HL-60/S4 (cell line): ENCODE results near the gene PAX2.

Source experiments
- in situ Hi-C: fragments of 300-500 bp; cut with MboI; formaldehyde crosslinking; loops from 2 replicates; pipeline ENCODE4 v1.14.3; 2022; ENCODE audit warnings: low sequenced_read_pairs

The PAX2 gene

GRCh38 chr10:100831742-100832141, 86.4 kb downstream of the PAX2 start:
- in situ Hi-C loops = no loop called here

DNA sequence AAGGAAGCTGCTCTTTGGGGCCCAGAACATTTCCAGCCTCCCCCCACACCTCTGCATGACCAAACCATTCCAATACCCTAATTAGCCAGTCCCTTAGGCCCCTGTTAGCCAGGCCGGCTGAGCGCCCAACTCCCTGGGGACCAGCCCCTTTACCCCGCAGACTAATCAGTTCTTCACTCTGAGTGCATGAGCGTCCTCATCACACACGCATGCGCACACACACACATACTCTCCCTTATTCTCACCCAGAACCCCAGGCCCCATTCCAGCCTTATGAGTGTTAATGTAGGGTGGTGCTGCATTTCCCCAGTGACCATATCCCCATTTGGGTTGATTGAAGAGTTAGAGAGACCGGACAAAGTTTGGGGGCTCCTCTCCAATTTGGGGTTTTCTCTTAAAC, 90.4 kb downstream of the PAX2 start:
- in situ Hi-C loops = no loop called here

DNA sequence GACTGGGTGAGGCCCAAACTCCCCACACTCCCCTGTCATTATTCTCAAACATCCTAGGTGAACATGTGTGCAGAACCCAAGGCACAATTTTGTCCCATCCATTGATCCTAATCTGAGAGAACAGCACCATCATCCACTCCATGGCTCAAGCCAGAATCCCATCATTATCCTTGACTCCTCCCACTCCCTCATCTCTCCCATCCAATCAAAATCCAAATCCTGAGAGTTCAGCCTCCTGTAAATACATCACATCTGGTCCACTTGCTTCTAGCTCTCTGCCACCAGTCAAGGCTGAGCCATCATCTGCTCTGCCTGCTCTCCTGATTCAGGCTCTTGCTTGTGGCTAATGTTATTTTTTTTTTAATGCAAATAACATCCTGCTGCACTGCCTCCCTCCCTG, 91.5 kb downstream of the PAX2 start:
- in situ Hi-C loops = no loop called here

GRCh38 chr10:100837300-100837699, 91.9 kb downstream of the PAX2 start:
- in situ Hi-C loops = no loop called here

- in situ Hi-C loops = no loop called here
These were observed 93.6 kb downstream of the PAX2 start for GRCh38 chr10:100838986-100839385.

- in situ Hi-C loops = no loop called here
These were observed 96.1 kb downstream of the PAX2 start for GRCh38 chr10:100841528-100841927.

DNA sequence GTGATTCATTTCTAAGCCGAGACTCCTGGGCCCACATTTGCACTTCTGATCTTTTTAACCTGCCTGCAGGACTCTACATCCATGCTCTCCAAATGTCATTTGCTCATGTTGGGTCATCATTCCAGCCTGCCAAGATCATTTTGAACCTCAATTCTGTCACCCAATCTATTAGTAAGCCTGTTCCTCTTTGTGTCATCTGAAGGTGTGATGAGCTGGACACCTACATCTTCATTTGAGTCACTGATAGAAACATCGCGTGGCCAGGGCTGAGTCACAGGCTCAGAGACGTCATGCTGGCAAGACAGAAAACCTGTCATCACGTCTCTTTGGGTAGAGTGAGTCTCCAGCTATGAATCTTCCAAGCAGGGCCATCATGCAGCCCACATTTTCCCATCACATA, 102.1 kb downstream of the PAX2 start:
- in situ Hi-C loops = no loop called here

GRCh38 chr10:100848770-100849169, 103.4 kb downstream of the PAX2 start:
- in situ Hi-C loops = no loop called here

DNA sequence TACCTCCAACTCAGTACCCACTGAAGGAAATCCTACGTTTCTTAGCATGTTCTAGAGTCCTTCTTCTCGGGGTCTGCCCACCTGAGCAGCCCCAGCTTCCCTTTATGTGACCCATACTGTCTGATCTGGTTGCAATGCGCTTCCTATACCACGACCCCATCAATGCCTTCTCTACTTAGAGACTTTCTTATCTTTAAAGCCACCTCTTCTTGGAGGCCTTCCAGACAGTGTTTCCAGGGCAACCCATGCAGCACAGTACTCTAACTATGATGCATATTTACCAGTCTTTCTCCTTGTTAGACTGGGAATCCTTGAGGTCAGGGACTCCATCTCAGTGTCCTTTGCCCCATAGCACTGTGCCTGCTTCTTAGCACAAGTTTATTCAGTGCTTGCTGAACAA, 112.9 kb downstream of the PAX2 start:
- in situ Hi-C loops = no loop called here

GRCh38 chr10:100858747-100859483, 113.5 kb downstream of the PAX2 start:
- in situ Hi-C loops = no loop called here

GRCh38 chr10:100859484-100859763, 114.0 kb downstream of the PAX2 start:
- in situ Hi-C loops = no loop called here

DNA sequence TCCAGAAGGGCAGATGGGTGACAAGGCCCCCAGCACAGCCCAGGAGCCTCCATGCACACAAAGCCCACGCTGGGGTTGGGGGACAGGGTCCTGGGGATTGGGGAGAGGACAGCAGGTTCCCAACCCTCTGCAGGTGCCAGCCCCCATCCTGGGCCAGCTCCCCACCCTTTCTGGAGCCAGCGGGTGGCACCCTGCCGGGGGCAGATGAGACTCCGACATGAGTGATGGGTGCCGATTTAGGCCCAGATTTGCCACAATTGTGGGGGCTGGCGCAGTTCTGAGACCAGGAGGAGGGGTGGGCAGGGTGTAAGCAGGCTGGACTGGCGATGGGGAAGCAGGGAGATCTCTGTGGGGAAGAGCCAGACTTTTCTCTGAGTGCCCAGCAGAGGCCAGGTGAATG, 118.1 kb downstream of the PAX2 start:
- in situ Hi-C loops = no loop called here

DNA sequence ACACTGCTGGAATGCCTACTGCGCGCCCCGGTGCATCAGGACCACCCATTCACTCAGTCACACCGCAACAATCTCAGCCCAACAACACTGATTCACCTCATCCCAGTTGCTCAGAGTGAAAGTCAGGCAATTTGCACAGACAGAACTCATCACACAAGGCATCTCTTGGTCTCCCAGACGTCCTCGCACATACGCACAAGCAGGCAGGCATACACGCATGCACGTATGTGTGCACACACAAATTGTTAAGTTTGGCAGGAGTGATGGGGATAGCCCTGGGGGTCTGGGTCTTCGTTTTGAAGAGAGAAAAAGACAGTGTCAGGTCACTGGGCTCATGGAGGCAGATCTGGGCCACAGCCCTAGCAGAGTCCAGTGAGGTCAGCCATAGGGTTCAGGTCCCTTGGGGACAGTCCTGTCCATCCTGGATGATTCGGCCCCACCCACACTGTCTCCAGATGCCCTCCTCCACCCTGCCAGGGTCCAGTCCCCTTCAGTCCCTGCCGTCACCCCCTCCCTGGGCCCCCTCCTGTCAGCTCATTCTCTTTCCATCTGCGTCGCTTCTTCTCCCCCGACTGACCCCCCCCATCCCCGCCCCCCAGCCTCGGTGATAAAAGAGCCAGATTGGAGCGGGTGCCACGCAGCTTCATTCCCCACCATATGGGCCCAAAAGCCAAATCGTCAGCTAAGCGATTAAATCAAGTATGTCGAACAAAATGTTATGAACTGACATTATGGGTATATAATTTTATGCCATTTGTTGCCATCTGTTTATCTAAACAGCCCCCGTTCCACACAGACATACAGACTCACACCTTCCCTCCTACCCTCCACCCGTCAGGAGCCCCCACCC, 118.9 kb downstream of the PAX2 start:
- in situ Hi-C loops = no loop called here

- in situ Hi-C loops = no loop called here
These were observed 119.6 kb downstream of the PAX2 start for GRCh38 chr10:100864978-100865377.

GRCh38 chr10:100866010-100866409, 120.6 kb downstream of the PAX2 start:
- in situ Hi-C loops = no loop called here

GRCh38 chr10:100866575-100867098, 121.3 kb downstream of the PAX2 start:
- in situ Hi-C loops = no loop called here

GRCh38 chr10:100867261-100867963, 122.0 kb downstream of the PAX2 start:
- in situ Hi-C loops = no loop called here

- in situ Hi-C loops = no loop called here
These were observed 123.0 kb downstream of the PAX2 start for GRCh38 chr10:100868382-100868781.

DNA sequence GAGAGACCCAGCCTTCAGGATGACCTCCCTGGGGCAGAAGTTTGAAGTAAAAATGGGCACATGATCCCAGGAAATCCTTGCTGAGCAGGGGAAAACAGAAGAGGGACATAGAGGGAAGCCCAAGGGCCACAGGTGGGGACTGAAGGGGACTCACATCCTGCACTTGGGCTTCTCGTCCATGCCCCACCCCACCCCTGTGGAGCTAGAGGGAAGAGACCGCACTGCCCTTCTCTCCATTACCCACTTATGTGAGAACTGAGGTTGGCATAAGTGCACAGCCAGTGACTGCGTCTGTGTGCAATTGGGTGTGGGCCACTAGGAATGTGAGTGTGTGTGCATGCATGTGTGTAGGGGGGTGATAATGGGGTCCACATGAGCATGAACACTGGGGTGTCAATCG, 124.0 kb downstream of the PAX2 start:
- in situ Hi-C loops = no loop called here

GRCh38 chr10:100872034-100872791, 126.8 kb downstream of the PAX2 start:
- in situ Hi-C loops = loop anchor here (10.0 kb wide), 1 partner anchor 427 kb away; no protein-coding TSS in a partner anchor
